ENCODE data around the gene MRPL52.

DNA sequence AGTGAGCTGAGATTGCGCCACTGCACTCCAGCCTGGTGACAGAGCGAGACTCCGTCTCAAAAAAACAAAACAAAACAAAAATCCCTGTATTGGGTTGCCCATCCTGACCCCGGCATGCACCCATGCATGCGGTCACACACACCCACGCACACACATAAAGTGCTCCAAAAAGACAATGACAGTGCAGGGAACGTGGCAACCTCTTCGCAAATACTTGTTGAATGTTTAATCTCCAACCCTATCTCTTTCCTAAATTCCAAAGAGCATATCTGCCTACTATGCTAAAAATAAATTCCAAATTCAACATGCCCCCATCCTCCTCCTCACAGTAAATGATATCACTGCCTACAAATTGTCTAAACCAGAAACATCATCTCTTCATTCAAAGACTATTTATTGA, 28.0 kb upstream of the MRPL52 start:
- TF ChIP-seq, protein P1, sequence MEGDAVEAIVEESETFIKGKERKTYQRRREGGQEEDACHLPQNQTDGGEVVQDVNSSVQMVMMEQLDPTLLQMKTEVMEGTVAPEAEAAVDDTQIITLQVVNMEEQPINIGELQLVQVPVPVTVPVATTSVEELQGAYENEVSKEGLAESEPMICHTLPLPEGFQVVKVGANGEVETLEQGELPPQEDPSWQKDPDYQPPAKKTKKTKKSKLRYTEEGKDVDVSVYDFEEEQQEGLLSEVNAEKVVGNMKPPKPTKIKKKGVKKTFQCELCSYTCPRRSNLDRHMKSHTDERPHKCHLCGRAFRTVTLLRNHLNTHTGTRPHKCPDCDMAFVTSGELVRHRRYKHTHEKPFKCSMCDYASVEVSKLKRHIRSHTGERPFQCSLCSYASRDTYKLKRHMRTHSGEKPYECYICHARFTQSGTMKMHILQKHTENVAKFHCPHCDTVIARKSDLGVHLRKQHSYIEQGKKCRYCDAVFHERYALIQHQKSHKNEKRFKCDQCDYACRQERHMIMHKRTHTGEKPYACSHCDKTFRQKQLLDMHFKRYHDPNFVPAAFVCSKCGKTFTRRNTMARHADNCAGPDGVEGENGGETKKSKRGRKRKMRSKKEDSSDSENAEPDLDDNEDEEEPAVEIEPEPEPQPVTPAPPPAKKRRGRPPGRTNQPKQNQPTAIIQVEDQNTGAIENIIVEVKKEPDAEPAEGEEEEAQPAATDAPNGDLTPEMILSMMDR (IDR thresholded peaks at IDR 0.05) = no peak
- no peak for TF ChIP-seq POLR2A (IDR thresholded peaks at IDR 0.05)

Data from adrenal gland (tissue), 5 donors.